Measurements from ENCODE around the gene ASCC3.
"Not testable (repeated sequence)": the region's sequence is repeated elsewhere in the genome, so short reads cannot be mapped to it uniquely, and the experiment has no call there.

ASCC3 gene, protein sequence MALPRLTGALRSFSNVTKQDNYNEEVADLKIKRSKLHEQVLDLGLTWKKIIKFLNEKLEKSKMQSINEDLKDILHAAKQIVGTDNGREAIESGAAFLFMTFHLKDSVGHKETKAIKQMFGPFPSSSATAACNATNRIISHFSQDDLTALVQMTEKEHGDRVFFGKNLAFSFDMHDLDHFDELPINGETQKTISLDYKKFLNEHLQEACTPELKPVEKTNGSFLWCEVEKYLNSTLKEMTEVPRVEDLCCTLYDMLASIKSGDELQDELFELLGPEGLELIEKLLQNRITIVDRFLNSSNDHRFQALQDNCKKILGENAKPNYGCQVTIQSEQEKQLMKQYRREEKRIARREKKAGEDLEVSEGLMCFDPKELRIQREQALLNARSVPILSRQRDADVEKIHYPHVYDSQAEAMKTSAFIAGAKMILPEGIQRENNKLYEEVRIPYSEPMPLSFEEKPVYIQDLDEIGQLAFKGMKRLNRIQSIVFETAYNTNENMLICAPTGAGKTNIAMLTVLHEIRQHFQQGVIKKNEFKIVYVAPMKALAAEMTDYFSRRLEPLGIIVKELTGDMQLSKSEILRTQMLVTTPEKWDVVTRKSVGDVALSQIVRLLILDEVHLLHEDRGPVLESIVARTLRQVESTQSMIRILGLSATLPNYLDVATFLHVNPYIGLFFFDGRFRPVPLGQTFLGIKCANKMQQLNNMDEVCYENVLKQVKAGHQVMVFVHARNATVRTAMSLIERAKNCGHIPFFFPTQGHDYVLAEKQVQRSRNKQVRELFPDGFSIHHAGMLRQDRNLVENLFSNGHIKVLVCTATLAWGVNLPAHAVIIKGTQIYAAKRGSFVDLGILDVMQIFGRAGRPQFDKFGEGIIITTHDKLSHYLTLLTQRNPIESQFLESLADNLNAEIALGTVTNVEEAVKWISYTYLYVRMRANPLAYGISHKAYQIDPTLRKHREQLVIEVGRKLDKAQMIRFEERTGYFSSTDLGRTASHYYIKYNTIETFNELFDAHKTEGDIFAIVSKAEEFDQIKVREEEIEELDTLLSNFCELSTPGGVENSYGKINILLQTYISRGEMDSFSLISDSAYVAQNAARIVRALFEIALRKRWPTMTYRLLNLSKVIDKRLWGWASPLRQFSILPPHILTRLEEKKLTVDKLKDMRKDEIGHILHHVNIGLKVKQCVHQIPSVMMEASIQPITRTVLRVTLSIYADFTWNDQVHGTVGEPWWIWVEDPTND (N-terminal part only)

DNA sequence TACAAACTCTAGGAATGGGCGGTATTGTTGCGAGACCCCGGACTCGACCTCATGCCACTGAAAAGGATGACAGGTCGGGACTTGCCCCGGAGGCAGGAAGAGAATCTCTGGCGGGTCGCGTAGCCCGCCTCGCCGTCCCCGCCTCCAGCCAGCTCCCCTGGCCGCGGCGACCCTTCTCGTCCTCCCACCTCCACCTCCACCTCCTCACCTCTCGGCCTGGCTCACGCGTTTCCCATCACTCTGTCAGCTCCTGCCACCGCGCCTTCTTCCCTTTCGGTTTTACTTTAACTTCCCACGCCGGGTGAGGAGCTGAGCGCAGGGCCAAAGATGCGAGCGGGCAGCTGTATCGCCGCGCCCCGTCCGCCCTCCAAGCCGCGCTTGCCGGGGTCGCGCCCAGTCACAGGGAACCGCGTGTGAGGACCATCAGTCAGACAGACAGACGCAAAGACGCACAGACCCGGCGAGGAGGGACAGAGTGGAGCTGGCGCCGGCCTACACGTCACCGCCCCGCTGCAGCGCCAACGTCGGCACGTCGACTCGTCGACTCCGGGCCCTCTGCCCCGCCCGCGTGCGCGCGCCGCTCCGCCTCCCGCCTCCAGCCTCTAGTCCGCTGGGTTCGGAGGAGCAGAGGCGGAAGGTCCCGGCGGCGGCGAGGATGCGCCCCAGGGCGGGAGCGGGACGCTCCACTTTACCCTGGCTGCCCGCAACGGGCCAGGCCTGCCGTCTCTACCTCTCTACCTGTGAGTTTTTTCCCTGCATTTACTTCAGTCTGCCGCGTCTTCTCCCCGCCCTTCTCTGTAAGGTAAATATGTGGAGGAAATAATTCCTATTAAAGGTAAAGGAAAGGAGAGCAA, at the start of gene ASCC3:
ASCC3 (minus strand) TSS at position 477 of the 854 bp plus-strand sequence. CDS start 13,332 bp downstream, outside the sequence.
- DNase-seq = peak; percentile 88

GRCh38 chr6:100925749-100926148, 44.6 kb upstream of the ASCC3 start:
- no peak for DNase-seq

- DNase-seq = no peak
Observed at GRCh38 chr6:100924534-100925227, 43.6 kb upstream of the ASCC3 start.

DNA sequence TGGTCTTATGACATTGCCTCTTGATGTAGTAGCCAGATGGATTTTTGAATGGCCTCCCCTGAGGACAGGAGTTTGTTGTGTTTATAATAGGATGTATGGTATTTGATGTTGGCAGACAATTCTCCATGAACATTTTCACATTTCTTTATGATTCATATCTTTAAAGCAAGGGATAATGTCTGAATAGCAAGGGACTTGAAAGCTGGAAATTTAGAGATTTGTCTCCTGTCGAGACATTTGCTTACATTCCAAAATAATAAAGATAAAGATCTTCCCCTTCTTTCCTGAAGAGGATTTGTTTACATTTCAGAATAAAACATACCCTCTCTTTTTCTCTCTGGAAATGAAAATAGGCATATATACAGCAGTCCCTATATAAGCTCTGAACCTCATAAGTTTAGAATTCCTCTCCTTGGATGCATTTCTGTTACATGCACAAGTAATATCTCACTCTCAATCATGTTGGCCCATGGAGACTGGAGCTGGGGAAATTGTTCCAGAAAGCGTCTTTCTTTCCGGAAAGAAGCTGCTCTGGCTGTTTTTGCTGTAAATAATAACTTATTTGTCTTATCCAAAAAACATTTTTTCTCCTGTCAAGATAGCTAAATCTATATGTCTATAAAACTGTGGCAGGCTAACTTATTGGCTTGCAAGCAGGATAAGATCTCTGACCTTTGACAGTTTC, 42.5 kb upstream of the ASCC3 start:
- DNase-seq = no peak

- no peak for DNase-seq
Observed at GRCh38 chr6:100920028-100920605, 39.0 kb upstream of the ASCC3 start.

DNA sequence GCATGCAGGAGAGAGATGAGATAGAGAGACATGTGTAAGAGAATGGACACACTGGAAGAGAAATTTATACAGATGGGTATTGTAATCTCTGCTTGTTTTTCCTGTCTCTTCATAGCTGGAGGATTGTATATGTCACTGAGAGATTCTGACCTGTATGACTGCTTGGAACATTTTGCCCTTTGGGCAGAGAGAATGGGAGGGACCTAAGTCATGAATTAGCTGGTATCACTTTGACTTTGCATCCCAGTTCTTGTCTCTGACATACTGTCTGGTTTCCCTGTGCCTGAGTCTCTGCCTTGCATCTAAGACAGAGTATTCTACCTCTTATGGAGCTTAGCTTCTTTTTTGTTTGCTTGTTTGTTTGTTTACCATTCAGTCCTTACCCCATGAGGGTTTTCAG, 37.0 kb upstream of the ASCC3 start:
- DNase-seq = no peak

GRCh38 chr6:100915876-100916275, 34.7 kb upstream of the ASCC3 start:
- DNase-seq = no peak

GRCh38 chr6:100913400-100914276, 32.5 kb upstream of the ASCC3 start:
- no peak for DNase-seq

- no peak for DNase-seq
Observed at GRCh38 chr6:100906325-100906724, 25.2 kb upstream of the ASCC3 start.

GRCh38 chr6:100905067-100905466, 23.9 kb upstream of the ASCC3 start:
- no peak for DNase-seq

- DNase-seq = no peak
Observed at GRCh38 chr6:100904316-100904715, 23.2 kb upstream of the ASCC3 start.

DNA sequence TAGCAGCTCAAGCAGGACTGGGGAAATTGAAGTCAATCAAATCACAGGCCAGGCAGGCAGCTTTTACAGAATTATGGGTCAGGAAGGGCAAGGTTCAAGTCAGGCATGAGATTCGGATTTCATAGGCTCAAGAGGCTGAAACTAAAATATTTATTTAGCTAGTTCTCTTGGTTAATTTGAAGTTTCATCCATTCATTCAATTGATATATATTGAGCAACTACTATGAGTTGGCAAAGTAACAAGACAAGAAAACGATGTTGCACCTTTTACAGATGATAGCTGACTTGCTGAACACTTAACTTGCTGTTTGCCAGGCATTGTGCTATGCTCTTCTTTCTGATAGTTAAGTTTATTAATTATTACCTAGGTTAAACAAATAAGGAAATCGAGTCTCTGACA, 20.5 kb upstream of the ASCC3 start:
- DNase-seq = no peak

DNA sequence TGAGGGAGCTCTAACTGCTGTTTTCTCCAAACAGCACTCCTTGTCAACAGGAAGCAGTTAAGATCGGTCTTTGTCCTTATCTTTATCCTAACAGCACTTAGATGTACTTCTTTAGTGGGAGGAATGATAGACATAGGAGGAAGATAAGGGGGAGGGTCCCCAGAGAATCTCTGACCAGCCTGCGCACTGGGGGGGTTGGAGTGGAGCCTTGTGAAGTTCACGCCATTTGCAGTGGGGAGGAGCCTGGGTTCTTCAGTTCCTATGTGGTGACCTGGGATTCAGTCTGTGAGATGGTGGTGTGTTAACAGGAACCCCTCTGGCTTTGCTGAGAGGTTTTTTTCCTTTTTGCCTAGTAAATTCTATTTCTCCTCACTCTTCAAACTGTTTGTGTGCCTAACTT, 18.1 kb upstream of the ASCC3 start:
- DNase-seq = no peak

DNA sequence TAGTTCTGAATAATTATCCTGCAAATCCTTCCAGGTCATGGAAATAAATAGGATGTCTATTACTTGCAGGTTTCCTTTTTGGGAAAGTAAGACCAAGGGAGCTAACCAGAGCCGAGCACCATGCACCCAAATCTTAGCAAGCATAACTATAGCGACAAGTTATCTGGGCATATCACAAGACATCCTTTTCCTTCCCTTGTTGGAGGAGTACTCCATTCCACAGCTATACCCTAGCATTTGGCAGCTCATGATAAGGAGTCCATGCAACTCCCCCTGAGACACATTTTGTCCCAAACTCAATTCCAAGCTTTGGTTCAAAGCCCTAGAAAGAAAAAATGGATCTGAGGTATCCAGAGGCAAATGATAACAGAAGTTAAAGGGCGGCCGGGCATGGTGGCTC, 16.5 kb upstream of the ASCC3 start:
- DNase-seq = no peak

- DNase-seq = no peak
Observed at GRCh38 chr6:100893743-100894142, 12.6 kb upstream of the ASCC3 start.

- no peak for DNase-seq
Observed at GRCh38 chr6:100892693-100893092, 11.6 kb upstream of the ASCC3 start.

GRCh38 chr6:100892116-100892515, 11.0 kb upstream of the ASCC3 start:
- DNase-seq = no peak

DNA sequence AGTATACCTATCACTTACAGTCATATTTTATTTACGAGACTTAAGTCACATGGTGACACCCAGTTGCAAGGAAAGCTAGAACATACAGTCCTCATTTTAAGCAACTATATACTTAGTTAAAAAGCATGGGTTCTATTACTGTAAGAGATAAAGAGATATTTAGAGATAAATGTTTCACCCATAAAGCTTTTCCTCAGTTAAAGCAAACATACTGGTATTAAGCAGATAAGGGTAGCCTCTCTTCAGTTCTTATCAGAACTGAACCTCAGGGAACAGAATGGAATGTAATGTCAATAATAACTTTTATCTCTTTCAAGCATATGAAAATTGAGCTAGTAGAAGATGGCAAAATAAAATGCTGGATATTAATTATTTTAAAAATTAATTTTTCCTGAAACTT, 9.9 kb upstream of the ASCC3 start:
- DNase-seq = no peak

- DNase-seq = not testable (repeated sequence)
Observed at GRCh38 chr6:100890646-100891045, 9.5 kb upstream of the ASCC3 start.

DNA sequence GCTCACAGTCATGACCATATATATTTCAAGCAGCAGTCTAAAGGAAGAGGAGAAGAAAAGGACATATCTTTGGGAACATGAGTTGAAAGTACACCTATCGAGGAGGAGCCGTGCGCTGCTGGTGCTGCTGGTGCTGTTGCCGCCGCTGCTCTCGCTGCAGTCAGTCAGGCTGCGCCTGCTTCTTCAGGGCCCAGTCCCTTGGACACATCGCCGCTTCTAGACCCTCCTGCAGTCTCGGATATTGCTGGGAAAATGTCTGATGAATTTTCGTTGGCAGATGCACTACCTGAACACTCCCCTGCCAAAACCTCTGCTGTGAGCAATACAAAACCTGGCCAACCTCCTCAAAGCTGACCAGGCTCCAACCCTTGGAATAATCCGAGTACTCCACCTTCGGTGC, 8.2 kb upstream of the ASCC3 start:
- DNase-seq = no peak
